Left renal pelvis (tissue), 4 donors: Measurements from ENCODE around the gene ABCF1. TPM values are rescaled to one million over a fixed set of nuclear protein-coding genes. Genes with fewer than 3 reads are reported as not detected.
"Not testable (repeated sequence)": the region's sequence is repeated elsewhere in the genome, so short reads cannot be mapped to it uniquely, and the experiment has no call there.

Experiments
- DNase-seq, 4 donors: peaks; one replicate each; pipeline ENCODE4 v3.0.0-alpha.2; 2013; ENCODE audit warnings: low read depth in 4 of 4, low spot score in 3 of 4
- polyA plus RNA-seq, 4 donors: library from polyadenylated mRNA; unstranded; fragments of 120-200 nt; gene quantifications; one replicate each; pipeline ENCODE4 v1.2.1, GENCODE V29; 2013; ENCODE audit not compliant: insufficient read length in 4 of 4

Gene ABCF1
- 10 to 100 TPM; 55.7 to 74.9 (median 64.6) TPM for polyA plus RNA-seq

GRCh38 chr6:30571075-30571761 lies at the start of gene ABCF1:
TSS of gene ABCF1 (plus strand) at chr6:30571442. CDS start at chr6:30571488, 46 bp downstream.
- DNase-seq = peak; percentile 94 to 96 (median 95)

- not testable (repeated sequence) for DNase-seq
These were observed 49.3 kb upstream of the ABCF1 start for GRCh38 chr6:30521952-30522351.

GRCh38 chr6:30526444-30526843 lies 44.8 kb upstream of the ABCF1 start:
- not testable (repeated sequence) for DNase-seq

GRCh38 chr6:30529349-30529875 lies 41.8 kb upstream of the ABCF1 start:
- not testable (repeated sequence) for DNase-seq

- no peak for DNase-seq
These were observed 41.2 kb upstream of the ABCF1 start for GRCh38 chr6:30530014-30530413.

GRCh38 chr6:30533460-30534294 lies 37.6 kb upstream of the ABCF1 start:
- no peak for DNase-seq

- DNase-seq = no peak
These were observed 33.3 kb upstream of the ABCF1 start for GRCh38 chr6:30537931-30538330.

- DNase-seq = peak; percentile 56 to 73 (median 66)
These were observed 29.5 kb upstream of the ABCF1 start for GRCh38 chr6:30541515-30542403.

- no peak for DNase-seq
These were observed 28.9 kb upstream of the ABCF1 start for GRCh38 chr6:30542404-30542725.

- no peak for DNase-seq
These were observed 28.3 kb upstream of the ABCF1 start for GRCh38 chr6:30542915-30543314.

GRCh38 chr6:30543821-30544220 lies 27.4 kb upstream of the ABCF1 start:
- no peak for DNase-seq

- no peak for DNase-seq
These were observed 26.5 kb upstream of the ABCF1 start for GRCh38 chr6:30544666-30545272.

- no peak for DNase-seq
These were observed 23.8 kb upstream of the ABCF1 start for GRCh38 chr6:30547454-30547853.

GRCh38 chr6:30548375-30548774 lies 22.9 kb upstream of the ABCF1 start:
- no peak for DNase-seq

- no peak for DNase-seq
These were observed 16.8 kb upstream of the ABCF1 start for GRCh38 chr6:30554404-30554803.

GRCh38 chr6:30554962-30555815 lies 16.1 kb upstream of the ABCF1 start:
- peak in 2 of 4 donors; percentile 35 to 51 for DNase-seq

GRCh38 chr6:30555816-30556065 lies 15.5 kb upstream of the ABCF1 start:
- DNase-seq = peak in 2 of 4 donors; percentile 39 to 65

- peak; percentile 80 to 87 (median 85) for DNase-seq
These were observed 15.0 kb upstream of the ABCF1 start, which contains the start of gene GNL1 for GRCh38 chr6:30556066-30556905. TSS of gene GNL1 (minus strand) at chr6:30556489. CDS start at chr6:30556203, 286 bp downstream.
